NCI-H446 (cell line): Measurements from ENCODE around the gene ABCA1.
"Not testable (repeated sequence)": the region's sequence is repeated elsewhere in the genome, so short reads cannot be mapped to it uniquely, and the experiment has no call there.

ENCODE experiments used
- DNase-seq, 2 experiments: peaks; one replicate each; lab custom pipeline; 2025; lab: John Stamatoyannopoulos, UW

The ABCA1 gene

DNA sequence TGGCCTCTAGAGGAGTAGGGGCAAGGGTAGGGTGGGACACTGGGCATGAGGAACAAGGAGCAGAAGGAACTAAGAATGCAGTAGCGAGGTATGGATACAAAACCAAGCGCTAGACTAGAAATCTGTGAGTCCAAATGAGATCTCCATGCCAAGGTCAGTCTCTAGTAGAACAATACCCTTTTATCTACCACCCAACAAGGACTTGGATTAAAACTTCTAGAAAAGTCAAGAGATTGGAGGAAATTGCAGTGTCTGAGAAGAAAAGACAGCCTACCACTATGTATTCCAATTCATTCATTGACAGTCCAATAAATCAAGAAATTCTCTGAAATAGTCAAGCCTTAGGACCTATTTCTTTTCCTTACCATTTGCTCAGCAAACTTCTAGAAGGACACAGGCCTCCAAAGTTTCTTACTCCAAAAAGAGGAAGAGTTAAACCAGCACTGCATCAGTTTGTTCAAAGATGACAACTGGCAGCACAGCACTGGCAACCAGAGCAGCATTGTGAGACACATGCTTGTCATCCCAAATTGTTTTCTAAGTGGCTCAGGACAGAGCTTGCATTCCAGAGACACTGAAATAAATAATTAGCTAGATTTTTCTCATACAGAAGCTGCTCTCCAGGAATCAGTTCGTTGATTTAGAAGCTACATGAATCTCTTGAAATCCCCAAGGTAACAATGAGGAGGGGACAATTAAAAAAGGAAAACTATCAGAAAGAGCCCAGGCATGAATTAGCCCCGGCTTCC, 22.6 kb downstream of the ABCA1 start:
- DNase-seq: no peak

DNA sequence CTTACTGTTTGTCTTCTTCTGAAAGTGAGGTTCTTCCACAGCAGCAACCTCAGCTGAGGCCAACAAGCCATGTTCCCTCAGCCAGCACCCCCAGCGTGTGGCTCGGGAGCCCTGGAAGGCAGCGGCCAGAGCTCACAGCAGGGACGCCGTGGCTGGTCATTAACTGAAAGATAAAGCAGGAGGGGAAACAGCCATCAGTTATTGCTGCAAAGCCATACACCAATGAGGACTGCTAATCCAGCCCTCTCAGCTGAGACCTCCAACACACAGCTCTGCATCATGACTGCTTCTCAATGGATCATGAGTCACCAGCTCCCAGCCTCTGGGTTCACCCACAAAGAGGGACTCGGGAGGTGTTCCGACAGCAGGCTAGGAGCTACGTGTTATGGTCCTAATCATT, 24.3 kb downstream of the ABCA1 start:
- DNase-seq: no peak

DNA sequence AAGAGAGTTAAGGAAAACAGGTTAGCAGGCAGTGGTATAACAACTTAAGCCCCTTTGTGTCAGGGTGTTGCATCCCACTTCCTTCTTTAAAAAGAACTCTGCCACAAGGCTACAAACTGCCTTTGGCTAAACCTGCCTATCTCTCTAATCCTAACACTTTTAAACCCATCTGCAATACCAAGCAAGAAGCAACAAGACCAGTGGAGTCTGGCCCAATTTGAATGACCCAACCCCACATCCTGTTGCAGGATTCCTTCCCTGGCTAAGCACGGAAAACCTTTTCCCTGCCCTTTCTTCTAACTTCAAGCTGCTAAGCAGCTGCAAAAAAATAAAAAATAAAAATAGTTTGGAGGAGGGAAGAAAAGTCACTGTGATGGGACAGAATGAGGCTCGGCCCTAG, 27.1 kb downstream of the ABCA1 start:
- DNase-seq: no peak

DNA sequence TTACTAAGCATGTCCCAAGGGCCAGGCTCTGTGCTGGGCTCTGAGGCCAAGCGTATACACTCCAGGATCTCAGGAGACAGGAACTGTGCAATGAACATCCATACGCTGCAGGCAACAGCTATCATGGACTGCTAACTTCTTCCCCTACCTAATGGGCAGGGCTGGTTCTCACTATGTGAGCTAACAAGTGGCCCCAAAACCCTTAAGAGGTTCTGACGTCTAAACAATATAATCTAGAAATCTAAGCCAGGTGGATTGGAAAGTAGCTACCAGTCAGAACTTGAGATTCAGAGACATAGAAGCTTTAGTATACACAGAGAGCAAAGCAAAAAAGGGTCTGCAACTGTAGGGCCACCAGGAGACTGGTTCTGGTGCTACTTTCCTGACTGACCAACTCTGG, 27.6 kb downstream of the ABCA1 start:
- DNase-seq: no peak

DNA sequence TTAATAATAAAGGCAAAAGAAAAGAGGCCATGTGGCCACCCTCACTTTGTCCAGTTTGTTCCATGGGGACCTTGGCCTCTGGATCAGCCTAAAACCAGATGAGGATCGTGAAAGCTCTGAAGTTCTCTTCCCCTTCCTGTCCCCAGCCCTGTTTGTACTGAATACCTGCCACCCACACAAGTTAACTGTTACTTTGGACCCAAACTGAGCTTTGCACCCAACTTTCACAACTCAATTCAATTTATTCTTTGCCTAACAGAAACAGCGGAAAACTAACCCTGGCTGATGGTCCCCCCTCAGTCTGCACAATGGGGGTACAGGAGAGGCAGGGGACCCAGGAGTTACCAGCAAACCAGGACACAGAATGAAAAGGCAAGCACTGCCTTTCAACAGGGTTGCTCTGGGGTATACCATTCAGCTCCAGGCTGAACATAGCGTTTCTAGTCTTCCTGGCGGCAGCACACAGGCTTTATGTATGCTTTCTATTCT, 28.2 kb downstream of the ABCA1 start:
- no peak for DNase-seq

DNA sequence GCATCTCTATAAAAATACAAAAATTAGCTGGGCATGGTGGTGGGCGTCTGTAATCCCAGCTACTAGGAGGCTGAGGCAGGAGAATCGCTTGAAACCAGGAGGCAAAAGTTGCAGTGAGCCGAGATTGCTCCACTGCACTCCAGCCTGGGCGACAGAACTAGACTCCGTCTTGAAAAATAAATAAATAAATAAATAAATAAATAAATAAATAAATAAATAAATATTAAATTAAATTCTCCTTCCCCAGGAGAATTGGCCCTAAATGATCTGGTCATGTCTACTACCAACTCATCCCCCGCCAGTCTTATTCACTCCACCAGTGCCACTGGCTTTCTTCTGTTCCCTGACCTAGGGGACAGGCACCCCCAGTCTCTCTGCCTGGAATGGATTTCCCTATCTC, 29.6 kb downstream of the ABCA1 start:
- DNase-seq: not testable (repeated sequence)

DNA sequence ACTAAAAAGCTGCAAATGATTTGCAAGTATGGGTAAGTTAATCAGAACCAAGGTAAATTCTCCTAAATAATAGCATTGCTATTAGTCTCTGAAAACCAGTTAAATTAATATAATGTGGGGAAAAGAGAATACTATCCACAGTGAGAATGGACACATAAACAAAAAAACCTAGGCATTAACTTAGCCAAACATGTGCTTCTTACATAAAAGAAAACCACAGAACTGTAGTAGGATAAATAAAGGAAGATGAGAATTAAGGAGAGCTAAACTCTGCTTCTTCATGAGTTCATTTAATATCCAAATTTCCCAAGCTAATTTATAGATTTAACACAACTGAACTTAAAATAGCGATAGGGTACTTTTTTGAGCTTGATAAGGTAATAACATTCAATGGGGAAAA, 31.8 kb downstream of the ABCA1 start:
- no peak for DNase-seq

DNA sequence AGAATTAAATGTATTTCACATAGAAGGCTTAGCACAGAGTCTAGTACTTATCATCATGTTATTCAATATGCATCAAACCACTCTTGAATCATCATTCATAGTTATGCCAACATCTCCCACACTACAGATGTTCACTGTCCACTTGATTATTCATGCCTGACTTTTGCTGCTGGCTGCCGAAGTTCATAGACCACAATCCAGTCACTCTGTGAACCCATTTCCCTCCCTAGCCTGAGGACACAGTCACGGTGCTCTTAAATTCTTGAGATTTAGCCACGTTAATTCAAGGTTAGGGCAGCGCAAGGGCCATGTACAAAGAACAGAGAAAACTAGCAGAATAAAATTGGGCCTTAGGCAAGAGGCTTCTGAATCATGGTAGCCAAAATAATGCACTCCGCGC, 32.4 kb downstream of the ABCA1 start:
- DNase-seq: no peak

DNA sequence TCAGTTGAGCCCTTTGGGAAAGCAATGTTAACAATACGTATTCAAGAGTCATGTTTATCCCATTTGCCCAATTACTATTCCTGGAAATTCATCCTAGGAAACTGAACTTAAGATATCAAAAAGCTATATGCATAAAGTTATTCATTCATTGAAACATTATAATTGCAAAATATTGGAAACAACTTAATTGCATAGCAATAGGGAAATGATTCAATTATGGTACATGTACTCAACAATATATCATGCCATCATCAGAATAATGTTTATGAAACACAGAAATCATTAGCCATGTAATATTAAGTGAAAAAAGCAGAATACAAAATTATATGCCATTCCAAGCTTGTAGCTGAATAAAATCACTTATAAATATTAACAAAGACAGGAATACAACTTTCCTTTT, 35.3 kb downstream of the ABCA1 start:
- DNase-seq: no peak

DNA sequence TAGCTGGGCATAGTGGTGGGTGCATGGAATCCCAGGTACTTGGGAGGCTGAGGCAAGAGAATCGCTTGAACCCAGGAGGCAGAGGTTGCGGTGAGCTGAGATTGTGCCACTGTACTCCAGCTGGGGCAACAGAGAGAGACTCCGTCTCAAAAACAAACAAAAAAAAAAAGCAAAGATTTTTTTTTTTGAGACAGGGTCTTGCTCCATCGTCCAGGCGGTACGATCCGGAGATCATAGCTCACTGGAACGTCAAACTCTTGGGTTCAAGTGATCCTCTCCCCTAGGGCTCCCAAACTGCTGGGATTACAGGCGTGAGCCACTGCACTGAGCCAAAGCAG, 37.6 kb downstream of the ABCA1 start:
- no peak for DNase-seq

DNA sequence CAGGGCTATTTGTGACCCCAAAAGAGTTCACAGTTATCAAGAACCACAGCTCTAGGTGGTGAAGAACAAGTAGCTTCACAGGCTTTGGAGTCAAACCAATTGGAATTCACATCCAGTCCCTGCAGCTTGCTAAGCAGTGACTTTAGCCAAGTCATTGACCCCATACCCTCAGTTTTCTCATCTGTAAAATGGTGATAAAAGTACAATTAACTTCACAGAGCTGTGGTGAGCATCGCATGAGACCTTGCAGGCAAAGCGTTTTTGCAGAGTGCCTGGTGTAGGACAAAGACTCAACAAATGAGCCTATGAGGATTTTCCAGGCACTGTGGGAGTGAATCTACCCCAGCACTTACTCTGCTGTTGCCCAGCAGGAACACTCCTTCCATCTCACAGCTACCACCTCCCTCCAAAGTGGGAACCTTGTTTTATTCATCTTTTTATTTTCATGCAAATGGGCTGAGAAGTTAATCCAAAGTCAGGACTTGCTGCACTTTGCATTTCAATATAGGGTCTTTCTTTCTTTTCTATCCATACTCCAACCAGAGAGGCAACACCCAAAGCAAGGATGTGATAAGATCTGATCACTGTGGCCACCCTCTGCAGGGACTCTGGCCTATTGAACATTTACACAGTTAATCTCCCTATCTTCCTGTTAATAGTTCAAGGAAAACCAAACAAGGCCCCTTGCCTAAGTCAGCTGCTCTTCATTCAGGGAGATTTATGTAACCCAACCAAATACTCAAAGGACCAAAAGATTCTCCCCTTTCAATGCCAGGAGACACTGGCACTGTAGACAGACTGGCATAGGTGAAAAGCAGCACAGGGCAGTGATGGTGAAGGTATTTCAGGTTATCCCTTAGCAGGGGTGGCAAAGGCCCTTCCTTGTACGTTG, 41.9 kb downstream of the ABCA1 start:
- DNase-seq: no peak

DNA sequence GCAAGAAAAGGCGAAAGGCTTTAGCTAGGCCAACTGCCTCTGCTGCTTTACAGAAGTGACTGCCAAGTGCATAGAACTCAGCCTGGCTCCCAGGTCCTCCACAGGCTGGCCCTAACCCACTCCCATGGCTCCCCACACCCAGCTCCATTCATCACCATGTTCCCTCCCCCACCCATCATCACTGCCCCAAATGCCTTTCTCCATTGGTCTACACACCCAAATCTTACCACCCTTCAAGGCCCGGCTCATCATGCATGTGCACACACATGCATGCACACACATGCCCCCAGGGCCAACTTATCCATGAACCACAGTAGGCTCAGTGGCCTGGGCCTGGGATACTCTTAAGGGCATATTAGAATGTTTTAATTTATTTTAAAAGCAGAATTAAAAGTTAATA, 44.8 kb downstream of the ABCA1 start:
- no peak for DNase-seq

DNA sequence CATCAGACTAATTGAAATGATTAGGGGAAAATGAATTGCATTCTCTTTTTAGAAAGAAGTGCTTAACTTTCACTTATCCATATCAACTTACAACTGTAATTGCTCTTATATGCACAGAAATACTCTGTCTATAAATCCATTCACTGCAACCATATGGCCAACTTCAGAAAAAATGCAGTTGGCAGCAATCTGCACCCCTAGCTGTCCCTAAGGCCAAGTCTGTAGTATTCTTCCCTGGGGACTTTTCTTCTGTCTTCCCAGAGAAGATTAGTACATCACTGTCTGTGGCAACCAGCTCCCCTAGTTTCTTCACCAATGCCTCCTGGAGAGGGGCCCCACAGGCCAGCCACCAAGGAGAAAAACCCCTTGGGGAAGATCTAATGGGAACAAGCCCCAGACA, 45.4 kb downstream of the ABCA1 start:
- peak; percentile 46 to 70 for DNase-seq

DNA sequence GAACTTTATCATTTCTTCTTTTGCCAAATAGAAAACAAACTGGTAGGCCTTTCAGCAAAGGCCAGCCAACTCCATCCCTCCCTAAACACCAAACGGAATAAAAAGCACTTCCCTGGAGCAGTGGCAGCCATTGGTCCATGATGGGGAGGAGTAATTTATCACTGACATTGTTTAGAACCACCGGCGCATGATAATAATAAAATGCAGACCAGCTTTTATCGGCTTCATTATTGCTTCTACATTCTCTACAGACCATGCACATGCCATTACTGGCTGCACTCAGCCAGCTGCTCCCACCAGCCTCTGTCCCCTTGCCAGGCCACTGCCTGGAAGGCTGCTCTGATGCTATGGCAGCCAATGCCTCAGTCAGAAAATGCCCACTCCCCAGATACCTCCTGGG, 45.9 kb downstream of the ABCA1 start:
- DNase-seq: peak in 1 of 2 experiments; percentile 71

DNA sequence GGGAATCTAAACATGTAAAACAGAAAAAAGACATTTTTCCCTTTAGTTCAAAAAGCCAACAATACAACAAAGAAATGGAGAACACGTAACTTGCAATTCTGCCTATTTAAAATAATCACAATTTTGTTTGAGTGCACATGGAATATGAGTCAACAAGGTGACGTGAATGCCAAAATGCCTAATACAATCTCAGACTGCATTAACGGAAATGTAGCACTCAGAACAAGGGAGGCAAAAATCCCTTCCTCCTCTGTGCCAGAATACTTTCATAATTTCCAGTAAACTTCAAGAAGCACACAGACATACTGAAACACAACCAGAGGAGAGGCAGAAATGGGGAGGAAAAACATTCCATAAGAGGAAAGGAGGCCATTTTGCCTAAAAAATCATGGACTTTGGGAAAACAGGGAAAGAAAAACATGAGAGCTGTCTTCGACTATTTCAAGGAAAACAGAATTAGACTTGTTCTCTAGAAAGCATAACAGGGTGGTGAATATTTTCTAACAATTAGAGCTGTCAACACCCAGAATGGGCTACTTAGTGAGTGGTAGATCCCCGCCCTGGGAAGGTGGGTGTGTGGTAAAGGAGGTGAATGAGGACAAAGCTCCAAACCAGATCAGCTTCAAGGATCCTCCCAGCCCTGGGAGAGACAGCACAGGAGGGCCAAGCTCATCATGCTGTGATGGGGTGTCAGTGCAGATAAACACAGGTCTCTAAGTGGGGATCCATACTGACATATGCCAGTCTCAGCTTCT, 48.2 kb downstream of the ABCA1 start:
- no peak for DNase-seq

DNA sequence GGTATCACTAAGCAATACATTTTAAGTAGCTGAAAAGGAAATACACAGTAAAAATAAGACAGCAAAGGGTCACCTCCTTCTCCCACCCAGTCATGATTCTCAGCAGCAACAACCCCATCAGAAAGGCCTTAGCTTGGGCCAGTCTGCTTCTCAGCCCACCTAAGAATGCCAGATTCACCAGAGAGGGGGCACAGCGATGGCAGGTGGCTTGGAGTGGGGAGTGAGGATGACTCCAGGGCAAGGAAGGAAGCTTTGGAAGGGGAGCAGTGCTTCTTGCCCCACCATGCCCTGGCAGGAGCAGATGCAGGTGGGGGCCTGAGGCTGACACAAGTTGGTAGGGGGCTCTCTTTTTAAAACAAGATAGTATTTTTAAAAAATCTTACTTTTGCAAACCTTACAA, 51.4 kb downstream of the ABCA1 start:
- no peak for DNase-seq

DNA sequence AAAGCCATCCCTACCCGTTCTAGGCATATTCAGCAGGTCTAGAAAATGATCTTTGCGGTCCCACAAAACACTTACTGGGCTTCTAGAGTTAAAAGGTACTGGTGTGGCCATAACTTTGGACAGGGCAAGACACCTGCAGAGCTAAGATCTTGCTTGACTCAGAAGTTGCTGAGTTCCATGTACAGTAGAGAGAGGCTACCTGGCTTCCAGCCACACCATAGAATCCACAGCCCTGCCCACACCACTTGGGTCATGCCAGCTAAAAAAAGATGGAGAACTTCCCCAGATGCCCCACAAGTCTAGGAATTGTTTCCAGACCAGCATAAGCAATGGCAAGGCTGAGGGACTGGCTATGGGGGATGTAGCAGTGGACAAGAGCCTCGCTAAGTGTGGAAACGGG, 52.1 kb downstream of the ABCA1 start:
- DNase-seq: no peak

DNA sequence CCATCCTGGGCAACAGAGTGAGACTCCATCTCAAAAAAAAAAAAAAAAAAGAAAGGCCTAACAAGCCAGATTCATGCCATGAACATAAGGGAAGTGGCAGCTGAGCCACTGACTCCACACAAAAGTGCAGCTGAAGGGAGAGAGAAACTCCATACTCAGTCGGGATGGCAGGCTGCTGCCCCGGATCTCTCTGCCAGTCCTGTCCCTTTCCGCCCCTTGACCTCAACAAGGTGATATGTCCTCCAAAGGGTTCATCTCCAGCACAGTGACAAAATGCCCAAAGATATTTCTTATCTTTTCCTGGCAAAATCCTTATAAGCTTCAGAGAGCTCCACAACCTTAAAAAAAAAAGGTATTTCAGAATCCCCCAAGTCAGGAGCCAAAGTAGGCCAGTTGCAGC, 52.6 kb downstream of the ABCA1 start:
- no peak for DNase-seq

DNA sequence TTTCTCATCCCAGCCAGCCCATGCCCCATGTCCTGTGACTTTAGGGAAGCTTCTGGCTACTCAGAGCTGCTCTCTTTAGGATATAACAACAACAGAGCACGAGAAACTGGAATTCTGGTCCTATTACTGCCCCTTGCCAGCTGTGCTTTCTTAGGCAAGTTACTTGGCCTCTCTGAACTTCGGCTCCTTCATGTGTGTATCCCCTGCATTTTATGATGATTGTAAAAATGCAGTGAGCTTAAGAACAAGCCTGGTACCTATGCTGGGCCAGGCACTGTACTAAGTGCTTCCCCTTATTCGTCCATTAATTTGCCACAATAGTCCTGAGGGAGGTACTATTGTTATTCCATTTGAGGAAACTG, 54.5 kb downstream of the ABCA1 start:
- no peak for DNase-seq

DNA sequence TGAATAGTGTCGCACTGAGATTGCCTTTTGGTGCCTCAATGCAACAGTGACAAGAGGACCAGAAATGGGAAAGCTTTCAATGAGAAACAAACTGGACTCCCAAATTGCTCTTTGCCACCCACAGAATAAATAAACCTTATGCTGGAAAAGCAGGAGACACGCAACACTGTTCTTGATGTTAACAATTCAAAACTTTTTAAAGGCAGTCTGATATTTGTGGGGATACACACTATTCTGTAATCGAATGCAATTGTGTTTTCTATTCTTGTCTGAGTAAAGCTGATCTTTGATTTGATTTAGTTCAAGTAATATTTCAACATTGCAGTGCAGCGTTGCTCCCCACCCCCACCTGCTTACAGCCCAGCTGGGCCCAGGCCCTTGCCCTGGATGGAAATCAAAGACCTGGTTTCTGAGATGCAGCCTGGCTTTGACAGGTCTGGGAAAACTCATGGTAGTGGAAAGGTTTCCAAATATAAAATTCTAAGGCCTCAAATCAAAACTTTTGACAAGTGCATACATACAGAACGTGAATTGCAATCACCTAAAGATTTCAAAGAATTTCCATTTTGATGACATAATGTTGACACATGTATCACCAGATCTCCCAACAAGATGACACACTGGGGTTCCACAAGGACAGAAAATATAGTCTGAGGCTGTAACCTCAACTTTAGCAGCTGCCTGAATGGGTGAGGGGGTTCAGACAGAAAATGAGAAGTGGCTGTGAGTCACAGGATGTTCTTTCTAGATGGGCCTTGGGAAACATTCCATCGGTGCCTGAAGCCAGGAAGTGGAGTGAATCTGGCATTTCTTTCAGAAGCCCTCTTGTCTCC, 55.1 kb downstream of the ABCA1 start:
- no peak for DNase-seq

DNA sequence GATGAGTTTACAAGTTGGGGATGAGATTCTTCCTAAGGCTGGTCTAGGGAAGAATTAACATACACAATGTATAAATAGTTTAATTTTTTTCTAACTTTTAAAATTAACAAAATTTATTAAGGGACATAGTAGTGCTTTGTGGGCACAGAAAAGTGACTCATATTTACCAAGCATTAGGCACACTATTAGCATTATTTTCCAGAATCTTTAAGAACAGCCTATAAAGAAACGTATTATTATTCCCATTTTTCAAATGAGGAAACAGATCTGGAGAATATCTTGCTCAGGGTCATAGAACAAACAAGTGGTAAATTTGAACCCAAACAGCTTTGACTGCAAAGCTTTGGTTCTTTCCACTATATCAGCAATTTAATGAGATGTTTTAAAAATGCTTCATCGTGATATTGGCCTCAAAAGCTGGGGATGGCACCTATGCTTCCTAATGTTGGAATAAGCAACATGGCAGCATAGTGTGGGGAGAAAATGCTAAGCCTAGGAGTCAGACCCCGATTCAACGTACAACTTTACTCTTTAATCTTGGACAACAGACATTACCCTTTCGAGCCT, 55.9 kb downstream of the ABCA1 start:
- DNase-seq: no peak

DNA sequence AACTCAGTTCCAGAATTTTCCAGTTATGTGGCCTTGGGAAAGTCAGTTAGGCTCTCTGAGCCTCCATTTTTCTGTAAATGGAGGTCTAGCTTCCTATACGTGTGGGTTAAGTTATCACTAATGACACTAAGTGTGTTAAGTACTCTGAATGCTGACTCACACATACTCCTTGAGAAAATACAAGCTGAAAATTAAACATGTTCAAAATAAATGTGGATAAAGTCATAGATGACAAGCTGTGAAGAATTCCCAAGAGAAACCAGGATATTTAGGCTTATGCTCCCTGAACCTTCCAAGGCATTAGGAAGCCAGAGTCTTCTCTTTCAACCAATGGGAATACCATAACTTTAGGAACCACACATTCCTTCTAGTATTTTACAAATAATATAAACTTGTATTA, 58.1 kb downstream of the ABCA1 start:
- DNase-seq: no peak
